Activated T-helper 2 cell treated with anti-CD3 and anti-CD28 coated beads, Interferon-gamma antibody, Interleukin-2, Interleukin-4, amounts not matched to agents 10 μg/mL and 5 μg/mL and 100 μg/mL, durations not matched to agents 14 hours and 24 hours and 36 hours (primary cell): ENCODE data around the gene BTBD2. TPM values are rescaled to one million over a fixed set of nuclear protein-coding genes. Genes with fewer than 3 reads are reported as not detected.
A peak's percentile ranks its signal among the peaks of the same experiment; 100 is the strongest.

Experiments
- DNase-seq: peaks from one replicate; pipeline ENCODE4 v3.0.0; 2021; ENCODE audit warnings: low spot score
- H3K27ac Mint-ChIP-seq: one replicate; pipeline ENCODE4 v1.8.0; 2021; ENCODE audit warnings: mixed read lengths
- H3K27me3 Mint-ChIP-seq: one replicate; pipeline ENCODE4 v1.8.0; 2021; ENCODE audit warnings: low read depth, mixed read lengths
- H3K36me3 Mint-ChIP-seq: one replicate; pipeline ENCODE4 v1.8.0; 2021; ENCODE audit warnings: low read depth, mixed read lengths
- H3K4me1 Mint-ChIP-seq: one replicate; pipeline ENCODE4 v1.8.0; 2021; ENCODE audit warnings: low read depth, mixed read lengths
- H3K4me3 Mint-ChIP-seq: one replicate; pipeline ENCODE4 v1.8.0; 2021; ENCODE audit warnings: low read depth, mild to moderate bottlenecking, moderate library complexity, mixed read lengths
- H3K9me3 Mint-ChIP-seq: one replicate; pipeline ENCODE4 v1.8.0; 2021; ENCODE audit warnings: mixed read lengths
- intact Hi-C: fragments of 100-400 bp; cut with micrococcal nuclease; formaldehyde crosslinking; loops from one replicate; pipeline ENCODE4 v1.15.1; 2023
- total RNA-seq: library from RNA; stranded (reverse); gene quantifications from 2 replicates; pipeline ENCODE4 v1.2.3, GENCODE V29; 2022

Gene BTBD2
- total RNA-seq, 1 donor from 2014 or later, result 47.0 TPM

DNA sequence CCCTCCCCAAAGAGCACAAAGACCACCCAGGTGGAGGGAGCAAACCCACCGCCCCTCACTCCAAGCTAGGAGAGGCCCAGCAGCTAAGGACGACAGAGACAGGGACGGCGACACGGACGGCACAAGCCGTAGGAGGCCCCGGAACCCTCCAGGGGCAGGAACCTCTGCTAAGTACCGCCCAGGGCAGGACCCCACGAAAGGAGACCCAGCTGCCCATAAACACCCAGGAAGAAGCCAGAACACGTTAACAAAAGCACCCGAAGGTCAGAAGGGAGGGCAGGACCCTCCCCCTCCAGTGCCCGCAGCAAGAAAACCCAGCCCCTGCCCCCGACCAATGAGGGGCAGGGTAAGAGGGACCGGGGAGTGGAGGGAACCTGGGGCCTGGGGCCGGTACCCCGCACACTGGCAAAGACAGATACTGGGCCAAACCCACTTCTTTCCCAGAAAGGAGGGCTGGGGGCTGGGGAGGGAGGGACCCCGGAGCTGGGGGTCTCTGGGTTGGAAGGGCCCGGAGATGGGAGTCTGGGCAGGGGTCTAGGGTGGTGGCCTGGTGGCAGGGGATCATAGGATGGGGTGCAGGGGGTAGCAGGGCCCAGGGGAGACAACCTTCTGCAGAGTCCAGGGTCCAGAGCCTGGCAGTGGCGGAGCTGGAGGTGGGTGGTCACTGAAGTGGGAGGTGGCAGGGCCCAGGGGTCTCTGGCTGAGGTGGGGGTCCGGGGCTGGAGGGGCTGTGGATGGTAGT, 2.4 kb downstream of the BTBD2 start:
- Mint-ChIP-seq H3K4me3 (peak overlapping the region; percentile 26), H3K27ac (no peak overlapping the region), H3K36me3 (peaks cover 6% of the 10 kb centered on the region), H3K4me1 (peaks cover 2% of the 10 kb centered on the region), H3K27me3 (no peaks in the 10 kb centered on the region), H3K9me3 (no peaks in the 10 kb centered on the region)
- intact Hi-C loops, result loop anchor here (10.0 kb wide), 1 partner anchor 142 kb away; the partner anchor contains the start of gene AP3D1
- DNase-seq, result no peak

DNA sequence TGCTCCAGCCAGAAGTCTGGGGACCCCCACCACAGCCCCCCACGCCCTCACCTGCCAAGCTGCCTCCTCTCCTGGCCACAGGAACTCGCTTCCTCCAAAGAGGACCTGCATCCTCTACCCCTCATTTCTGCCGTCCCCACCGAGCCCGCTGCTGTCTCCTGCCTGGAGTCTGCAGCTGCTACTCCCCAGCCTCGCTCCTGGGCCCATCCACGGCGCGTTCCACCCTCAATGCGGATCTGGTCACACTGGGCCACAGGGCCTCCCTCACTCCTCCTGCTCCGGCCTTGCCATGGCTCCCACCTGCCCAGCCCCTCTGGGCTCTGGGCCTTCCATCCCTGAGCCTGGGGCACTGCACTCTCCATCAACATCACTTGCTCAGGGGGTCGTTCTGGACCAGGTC, 4.3 kb downstream of the BTBD2 start:
- no peaks in the 10 kb centered on the region for H3K4me1 Mint-ChIP-seq
- H3K4me3 Mint-ChIP-seq, result no peak overlapping the region
- no peaks in the 10 kb centered on the region for H3K27me3 Mint-ChIP-seq
- peaks cover 6% of the 10 kb centered on the region for H3K36me3 Mint-ChIP-seq
- intact Hi-C loops, result loop anchor here (10.0 kb wide), 1 partner anchor 144 kb away; the partner anchor contains the start of gene AP3D1
- no peak overlapping the region for H3K27ac Mint-ChIP-seq
- DNase-seq, result no peak
- no peaks in the 10 kb centered on the region for H3K9me3 Mint-ChIP-seq

DNA sequence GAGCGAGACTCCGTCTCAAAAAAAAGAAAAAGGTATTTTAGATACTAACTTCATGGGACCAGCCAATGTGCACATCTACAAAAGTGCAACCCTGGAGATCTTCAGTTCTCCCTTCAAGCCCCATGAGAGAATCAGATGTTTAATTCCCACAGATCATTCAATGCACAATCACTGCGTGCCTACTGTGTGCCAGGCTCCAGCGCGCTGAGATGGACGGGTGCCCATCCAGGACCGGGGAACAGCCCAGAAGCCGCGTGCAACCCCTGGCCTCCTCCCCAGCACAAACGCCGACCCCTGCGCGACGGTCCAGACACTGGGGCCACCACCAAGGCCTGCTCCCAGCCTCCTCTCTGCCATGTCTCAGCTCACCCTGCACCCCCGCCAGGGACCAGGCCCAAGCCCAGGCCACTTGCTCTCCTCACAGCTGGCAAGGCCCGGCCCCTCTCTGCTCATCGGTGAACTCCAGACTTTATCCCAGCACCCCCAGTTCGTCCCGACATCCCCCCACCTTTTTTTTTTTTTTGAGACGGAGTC, 5.3 kb downstream of the BTBD2 start:
- no peak overlapping the region for H3K27ac Mint-ChIP-seq
- no peaks in the 10 kb centered on the region for H3K27me3 Mint-ChIP-seq
- no peak overlapping the region for H3K4me3 Mint-ChIP-seq
- H3K36me3 Mint-ChIP-seq, result peaks cover 6% of the 10 kb centered on the region
- no peaks in the 10 kb centered on the region for H3K9me3 Mint-ChIP-seq
- DNase-seq, result no peak
- intact Hi-C loops, result loop anchor here (10.0 kb wide), 1 partner anchor 145 kb away; the partner anchor contains the start of gene AP3D1
- peaks cover 2% of the 10 kb centered on the region for H3K4me1 Mint-ChIP-seq

DNA sequence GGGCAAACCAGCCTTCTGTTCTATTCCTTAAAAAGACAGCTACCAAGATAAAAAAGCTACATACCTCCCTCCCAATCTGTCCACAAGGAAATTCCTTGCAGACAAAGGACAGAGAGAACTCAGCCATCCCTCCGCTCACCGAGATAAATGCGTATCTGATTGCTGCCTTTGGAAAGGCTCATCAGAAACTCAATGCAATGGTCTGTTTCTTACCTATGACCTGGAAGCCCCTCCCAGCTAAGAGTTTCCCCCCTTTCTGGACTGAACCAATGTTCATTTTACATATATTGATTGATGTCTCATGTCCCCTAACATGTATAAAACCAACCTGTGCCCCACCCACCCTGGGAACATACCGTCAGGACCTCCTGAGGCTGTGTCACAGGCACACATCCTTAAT, 11.6 kb downstream of the BTBD2 start:
- no peak overlapping the region for H3K4me3 Mint-ChIP-seq
- no peak for DNase-seq
- no peaks in the 10 kb centered on the region for H3K9me3 Mint-ChIP-seq
- peaks cover 4% of the 10 kb centered on the region for H3K4me1 Mint-ChIP-seq
- H3K36me3 Mint-ChIP-seq, result peaks cover 9% of the 10 kb centered on the region
- no peaks in the 10 kb centered on the region for H3K27me3 Mint-ChIP-seq
- intact Hi-C loops, result no loop called here
- no peak overlapping the region for H3K27ac Mint-ChIP-seq

DNA sequence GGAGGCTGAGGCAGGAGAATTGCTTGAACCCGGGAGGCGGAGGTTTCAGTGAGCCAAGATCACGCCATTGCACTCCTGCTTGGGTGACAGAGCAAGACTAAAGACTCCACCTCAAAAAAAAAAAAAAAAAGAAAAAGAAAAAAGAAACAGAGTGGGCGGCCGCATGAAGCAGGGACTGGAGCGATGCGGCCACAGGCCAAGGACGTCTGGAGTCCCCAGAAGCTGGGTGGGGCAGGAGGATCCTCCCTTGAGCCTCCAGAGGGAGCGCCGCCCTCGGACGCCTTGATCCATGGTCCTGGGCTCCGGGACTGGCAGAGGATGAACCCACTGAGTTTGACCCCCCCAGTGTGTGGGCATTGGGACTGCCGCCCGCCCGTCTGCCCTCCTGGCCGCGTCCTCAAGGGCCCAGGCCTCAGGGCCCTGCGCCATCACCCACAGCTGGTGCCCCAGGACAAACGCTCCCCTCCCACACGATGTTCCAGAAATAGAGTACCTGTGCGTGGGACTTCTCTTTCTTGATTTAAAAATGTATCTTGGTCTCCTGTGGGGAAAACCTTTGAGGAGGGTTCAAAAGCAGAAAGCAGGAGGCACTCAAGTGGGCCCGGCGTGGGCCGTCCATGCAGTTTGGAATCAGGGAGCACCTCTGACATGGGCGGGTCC, 15.5 kb downstream of the BTBD2 start:
- no peaks in the 10 kb centered on the region for H3K27me3 Mint-ChIP-seq
- no peak overlapping the region for H3K27ac Mint-ChIP-seq
- H3K4me3 Mint-ChIP-seq, result no peak overlapping the region
- peaks cover 25% of the 10 kb centered on the region for H3K36me3 Mint-ChIP-seq
- intact Hi-C loops, result no loop called here
- DNase-seq, result no peak
- peaks cover 2% of the 10 kb centered on the region for H3K4me1 Mint-ChIP-seq
- H3K9me3 Mint-ChIP-seq, result no peaks in the 10 kb centered on the region

DNA sequence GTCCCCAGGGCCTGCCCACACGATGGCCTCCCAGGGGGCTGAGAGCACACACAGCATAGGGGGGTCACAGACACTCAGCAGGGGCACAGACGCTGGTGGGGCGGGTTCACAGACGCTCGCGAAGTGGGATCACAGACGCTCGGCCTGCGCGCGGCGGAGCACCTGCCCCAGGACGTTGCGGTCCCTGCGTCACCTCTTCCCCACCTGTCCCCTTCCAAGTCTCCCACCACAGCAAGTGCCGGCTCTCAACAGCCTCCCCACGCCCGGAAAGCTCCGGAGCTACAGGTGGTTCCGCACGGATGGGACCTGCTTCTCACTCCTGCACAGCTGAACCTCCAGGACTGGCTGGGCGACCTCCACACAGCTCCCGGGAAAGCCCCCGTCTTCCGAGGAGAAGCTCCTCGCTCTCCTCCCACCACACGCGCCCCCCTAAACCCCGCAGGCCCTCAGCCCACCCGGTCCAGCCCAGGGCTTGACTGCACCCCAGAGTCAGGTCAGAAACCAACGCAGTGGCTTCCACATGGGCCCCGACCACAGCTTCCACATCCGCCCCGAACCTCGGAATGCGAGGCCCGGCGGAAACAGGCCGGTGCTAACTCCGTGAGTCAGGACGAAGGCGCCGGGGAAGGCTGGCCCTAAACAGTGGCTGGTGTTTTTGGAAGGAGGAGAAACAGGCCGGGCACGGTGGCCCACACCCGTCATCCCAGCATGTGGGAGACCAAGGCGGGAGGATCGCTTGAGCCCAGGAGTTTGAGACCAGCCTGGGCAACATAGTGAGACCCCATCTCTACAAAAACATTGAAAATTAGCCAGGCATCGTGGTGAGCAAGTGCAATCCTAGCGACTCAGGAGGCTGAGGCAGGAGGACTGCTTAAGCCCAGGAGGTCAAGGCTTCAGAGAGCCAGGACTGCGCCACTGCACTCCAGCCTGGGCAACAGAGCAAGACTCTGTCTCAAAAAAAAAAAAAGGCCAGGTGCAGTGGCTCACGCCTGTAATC, 16.5 kb downstream of the BTBD2 start:
- Mint-ChIP-seq H3K4me1 (peaks cover 2% of the 10 kb centered on the region), H3K4me3 (no peak overlapping the region), H3K9me3 (no peaks in the 10 kb centered on the region), H3K27ac (no peak overlapping the region), H3K27me3 (no peaks in the 10 kb centered on the region), H3K36me3 (peaks cover 24% of the 10 kb centered on the region)
- no peak for DNase-seq
- intact Hi-C loops, result no loop called here

DNA sequence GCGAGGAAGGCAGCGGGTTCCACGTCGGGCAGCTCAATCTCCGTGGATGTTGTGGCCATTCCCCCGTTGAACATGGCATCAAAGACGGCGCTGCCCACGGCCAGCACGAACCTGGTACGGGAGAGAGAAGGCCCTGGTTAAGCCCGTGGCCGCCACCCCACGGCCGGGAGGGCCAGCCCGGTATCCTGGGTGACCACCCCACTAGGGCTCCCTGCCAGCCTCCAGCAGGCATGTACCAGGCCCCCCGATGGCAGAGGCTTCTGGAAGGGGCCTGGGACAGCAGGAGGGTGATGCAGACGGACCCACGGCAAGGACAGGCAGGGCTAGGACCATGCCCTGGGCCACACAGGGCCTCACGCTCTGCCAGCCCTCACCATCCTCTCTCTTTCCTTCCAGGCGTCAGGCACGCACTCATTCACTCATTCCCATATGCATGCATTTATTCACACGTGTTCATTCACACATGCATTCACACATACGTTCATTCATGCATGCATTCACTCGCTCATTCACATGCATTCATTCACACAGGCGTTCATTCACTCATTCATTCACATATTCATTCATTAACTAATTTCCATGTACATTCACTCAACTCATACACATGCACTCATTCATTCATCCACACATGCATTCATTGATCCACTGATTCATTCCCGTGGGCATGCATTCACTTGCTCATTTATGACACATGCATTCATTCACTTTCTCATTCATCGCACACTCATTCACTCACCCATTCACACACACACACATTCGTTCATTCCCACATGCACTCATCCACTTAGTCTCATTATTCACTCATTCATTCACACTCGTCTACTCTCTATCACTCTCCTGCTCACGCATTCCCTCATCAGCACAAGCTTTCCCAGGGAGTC, 17.9 kb downstream of the BTBD2 start:
- Mint-ChIP-seq H3K36me3 (peaks cover 25% of the 10 kb centered on the region), H3K4me3 (no peak overlapping the region), H3K27me3 (no peaks in the 10 kb centered on the region), H3K9me3 (no peaks in the 10 kb centered on the region), H3K27ac (no peak overlapping the region), H3K4me1 (peaks cover 2% of the 10 kb centered on the region)
- intact Hi-C loops, result no loop called here
- DNase-seq, result no peak

DNA sequence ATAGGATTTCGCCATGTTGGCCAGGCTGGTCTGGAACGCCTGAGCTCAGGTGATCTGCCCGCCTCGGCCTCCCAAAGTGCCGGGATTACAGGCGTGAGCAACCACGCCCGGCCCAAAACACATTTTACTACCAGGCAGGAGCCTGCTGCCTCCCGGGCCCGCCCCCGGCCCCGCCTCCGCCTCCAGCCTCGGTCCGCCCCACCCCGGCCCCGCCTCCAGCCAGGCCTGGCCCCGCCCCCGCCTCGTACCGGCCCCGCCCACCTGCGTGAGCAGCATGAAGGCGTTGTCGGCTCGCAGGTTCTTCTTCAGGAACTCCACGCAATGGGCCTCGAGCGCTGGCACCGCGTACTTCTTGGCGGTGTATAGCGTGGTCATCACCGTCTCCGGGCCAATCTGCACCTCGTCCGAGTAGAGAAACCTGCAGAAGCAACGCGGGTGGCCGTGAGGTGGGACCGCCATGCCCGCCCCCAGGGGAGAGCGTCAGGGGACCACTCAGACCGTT, 22.7 kb downstream of the BTBD2 start:
- Mint-ChIP-seq H3K27ac (no peak overlapping the region), H3K9me3 (no peaks in the 10 kb centered on the region), H3K27me3 (no peaks in the 10 kb centered on the region), H3K4me3 (no peak overlapping the region), H3K4me1 (no peaks in the 10 kb centered on the region), H3K36me3 (peaks cover 23% of the 10 kb centered on the region)
- DNase-seq, result no peak
- intact Hi-C loops, result no loop called here

- H3K4me3 Mint-ChIP-seq, result no peak overlapping the region
- no peak for DNase-seq
- peaks cover 22% of the 10 kb centered on the region for H3K36me3 Mint-ChIP-seq
- H3K9me3 Mint-ChIP-seq, result no peaks in the 10 kb centered on the region
- intact Hi-C loops, result no loop called here
- no peak overlapping the region for H3K27ac Mint-ChIP-seq
- no peaks in the 10 kb centered on the region for H3K27me3 Mint-ChIP-seq
- no peaks in the 10 kb centered on the region for H3K4me1 Mint-ChIP-seq
Measured at GRCh38 chr19:1991018-1991913, 24.2 kb downstream of the BTBD2 start.

- intact Hi-C loops, result no loop called here
- H3K9me3 Mint-ChIP-seq, result no peaks in the 10 kb centered on the region
- no peak for DNase-seq
- no peak overlapping the region for H3K4me3 Mint-ChIP-seq
- peaks cover 17% of the 10 kb centered on the region for H3K36me3 Mint-ChIP-seq
- H3K27ac Mint-ChIP-seq, result no peak overlapping the region
- no peaks in the 10 kb centered on the region for H3K27me3 Mint-ChIP-seq
- no peaks in the 10 kb centered on the region for H3K4me1 Mint-ChIP-seq
Measured at GRCh38 chr19:1990230-1991017, 25.1 kb downstream of the BTBD2 start.
